HL-60 (cell line): ENCODE data around the gene FNDC10.

Experiments
- CTCF ChIP-seq: IDR thresholded peaks from one replicate; pipeline ENCODE4 v1.5.1; 2011; ENCODE audit warnings: low read length, control low read depth, inconsistent platforms; ENCODE audit not compliant: insufficient read depth
- GABPA ChIP-seq: IDR thresholded peaks from 2 replicates; pipeline ENCODE4 v1.6.1; 2012; ENCODE audit warnings: low read depth
- POLR2AphosphoS5 ChIP-seq: IDR thresholded peaks from 2 replicates; pipeline ENCODE4 v1.6.1; 2012; ENCODE audit warnings: low read depth
- REST ChIP-seq: IDR thresholded peaks from 2 replicates; pipeline ENCODE4 v1.6.1; 2012; ENCODE audit warnings: low read depth; ENCODE audit not compliant: insufficient replicate concordance
- SPI1 ChIP-seq: IDR thresholded peaks from 2 replicates; pipeline ENCODE4 v1.6.1; 2012; ENCODE audit warnings: low read depth, mild to moderate bottlenecking, borderline replicate concordance

- TF ChIP-seq CTCF (no peak), SPI1 (no peak), REST (no peak), POLR2AphosphoS5 (no peak), GABPA (no peak)
Measured at GRCh38 chr1:1563688-1564087, 36.2 kb downstream of the FNDC10 start.
